Trophoblast cell (in vitro differentiated cells and primary cell): ENCODE measurements around the gene MYLK3.
"Not testable (repeated sequence)": the region's sequence is repeated elsewhere in the genome, so short reads cannot be mapped to it uniquely, and the experiment has no call there.

Experiments used
- DNase-seq, 2 donors: peaks; one replicate each; pipeline ENCODE4 v3.0.0-alpha.2; 2016
- H2AFZ ChIP-seq: 2 replicates; pipeline ENCODE4 v1.6.1; 2013; ENCODE audit warnings: low read length, moderate library complexity, mild to moderate bottlenecking; ENCODE audit not compliant: insufficient read depth, poor library complexity
- H2AK5ac ChIP-seq: 2 replicates; pipeline ENCODE4 v1.6.1; 2013; ENCODE audit warnings: mild to moderate bottlenecking, low read length
- H2BK120ac ChIP-seq: 2 replicates; pipeline ENCODE4 v1.6.1; 2013; ENCODE audit warnings: low read length, mild to moderate bottlenecking, moderate library complexity; ENCODE audit not compliant: insufficient read depth, poor library complexity
- H2BK12ac ChIP-seq: 2 replicates; pipeline ENCODE4 v1.6.1; 2013; ENCODE audit warnings: mild to moderate bottlenecking, low read length, moderate library complexity
- H2BK5ac ChIP-seq: 2 replicates; pipeline ENCODE4 v1.6.1; 2013; ENCODE audit warnings: low read length, low read depth, moderate library complexity, mild to moderate bottlenecking; ENCODE audit not compliant: poor library complexity
- H3K14ac ChIP-seq: 2 replicates; pipeline ENCODE4 v1.6.1; 2013; ENCODE audit warnings: mild to moderate bottlenecking, low read length
- H3K18ac ChIP-seq: 2 replicates; pipeline ENCODE4 v1.6.1; 2013; ENCODE audit warnings: mild to moderate bottlenecking, low read length
- H3K23ac ChIP-seq: 2 replicates; pipeline ENCODE4 v1.6.1; 2013; ENCODE audit warnings: low read length
- H3K27ac ChIP-seq: 2 replicates; pipeline ENCODE4 v1.5.1; 2013; ENCODE audit warnings: low read depth, mild to moderate bottlenecking, inconsistent platforms, low read length, moderate library complexity
- H3K27me3 ChIP-seq: 2 replicates; pipeline ENCODE4 v1.6.1; 2013; ENCODE audit warnings: inconsistent platforms, mild to moderate bottlenecking, low read length, moderate library complexity; ENCODE audit not compliant: insufficient read depth
- H3K36me3 ChIP-seq, 2 experiments: 1 replicate in 1 of 2; 2 replicates in 1 of 2; pipeline ENCODE4 v1.6.1; 2013; ENCODE audit warnings: low read length in 2 of 2, mild to moderate bottlenecking in 2 of 2, moderate library complexity in 1 of 2; ENCODE audit not compliant: insufficient read depth in 2 of 2, control insufficient read depth in 1 of 2
- H3K4ac ChIP-seq: 2 replicates; pipeline ENCODE4 v1.6.1; 2013; ENCODE audit warnings: low read depth, mild to moderate bottlenecking, low read length, moderate library complexity
- H3K4me1 ChIP-seq, 2 experiments: 1 replicate in 1 of 2; 2 replicates in 1 of 2; pipeline ENCODE4 v1.6.1; 2013; ENCODE audit warnings: low read length in 2 of 2, mild to moderate bottlenecking in 2 of 2, moderate library complexity in 1 of 2; ENCODE audit not compliant: insufficient read depth in 2 of 2, control insufficient read depth in 1 of 2
- H3K4me2 ChIP-seq: 2 replicates; pipeline ENCODE4 v1.6.1; 2013; ENCODE audit warnings: inconsistent platforms, mild to moderate bottlenecking, low read length, moderate library complexity
- H3K4me3 ChIP-seq: 2 replicates; pipeline ENCODE4 v1.5.1; 2013; ENCODE audit warnings: mild to moderate bottlenecking, low read depth, low read length, inconsistent platforms
- H3K79me1 ChIP-seq: one replicate; pipeline ENCODE4 v1.6.1; 2013; ENCODE audit warnings: low read length
- H3K79me2 ChIP-seq: 2 replicates; pipeline ENCODE4 v1.6.1; 2013; ENCODE audit warnings: low read length, mild to moderate bottlenecking; ENCODE audit not compliant: control insufficient read depth, insufficient read depth, poor library complexity
- H3K9ac ChIP-seq: 2 replicates; pipeline ENCODE4 v1.6.1; 2013; ENCODE audit warnings: mild to moderate bottlenecking, low read length
- H3K9me3 ChIP-seq: 2 replicates; pipeline ENCODE4 v1.6.1; 2013; ENCODE audit warnings: low read depth, mild to moderate bottlenecking, control low read depth, inconsistent platforms, low read length; ENCODE audit not compliant: insufficient read depth
- H4K12ac ChIP-seq: 2 replicates; pipeline ENCODE4 v1.6.1; 2013; ENCODE audit warnings: low read depth, mild to moderate bottlenecking, low read length, moderate library complexity
- H4K8ac ChIP-seq: 2 replicates; pipeline ENCODE4 v1.6.1; 2013; ENCODE audit warnings: low read depth, mild to moderate bottlenecking, low read length, moderate library complexity
- H4K91ac ChIP-seq: one replicate; pipeline ENCODE4 v1.6.1; 2013; ENCODE audit warnings: low read depth, mild to moderate bottlenecking, low read length, moderate library complexity
- WGBS: extraction: QIAGEN DNeasy Blood & Tissue Kit; methylation state at CpG from one replicate; pipeline ENCODE4 v1.1.7; 2013; ENCODE audit warnings: missing lambda C conversion rate; ENCODE audit not compliant: insufficient read length, insufficient coverage; ENCODE audit errors: extremely low coverage; 5-methylcytosine and 5-hydroxymethylcytosine counted together

The MYLK3 gene

DNA sequence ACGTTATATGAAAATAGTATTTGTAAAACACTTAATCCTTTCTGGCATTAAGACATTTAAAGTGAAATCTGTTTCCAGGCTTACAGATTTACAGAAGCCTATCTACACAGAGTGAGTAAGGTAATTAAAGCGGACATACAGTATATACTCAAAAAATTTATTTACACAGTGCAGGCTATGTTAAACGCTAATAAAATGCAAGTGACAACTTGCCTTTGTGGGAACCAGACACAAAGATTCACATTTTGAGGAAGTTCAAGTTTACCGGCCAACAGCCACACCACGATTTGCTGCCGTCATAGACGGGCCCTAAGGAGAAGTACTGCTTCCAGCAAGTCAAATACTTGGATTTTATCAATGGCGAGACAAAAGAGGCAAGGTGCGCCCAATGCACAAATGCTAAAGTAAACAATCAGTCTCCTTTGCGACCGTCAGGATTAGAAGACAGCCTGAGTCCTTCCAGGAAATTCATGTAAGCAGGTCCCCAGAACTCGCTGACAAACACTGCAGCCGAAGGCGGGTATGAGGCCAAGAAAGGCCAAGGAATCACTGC lies 60.0 kb downstream of the MYLK3 start:
- no peak for DNase-seq
- no peak overlapping the region for H4K91ac ChIP-seq
- peak overlapping the region; percentile 16 for H3K18ac ChIP-seq
- H3K79me1 ChIP-seq: peaks cover 14% of the 10 kb centered on the region
- H3K4ac ChIP-seq: peak overlapping the region; percentile 84
- no peak overlapping the region for H2BK120ac ChIP-seq
- no CpG with 5 or more reads among the region's 14 CpGs for WGBS
- H3K36me3 ChIP-seq: peaks cover 2 to 4% of the 10 kb centered on the region in 2 experiments
- no peak overlapping the region for H4K12ac ChIP-seq
- H3K4me2 ChIP-seq: peak overlapping the region; percentile 76
- H3K4me1 ChIP-seq: peaks cover 4 to 13% of the 10 kb centered on the region in 2 experiments
- H4K8ac ChIP-seq: peak overlapping the region; percentile 18
- H2AFZ ChIP-seq: no peak overlapping the region
- peaks cover 19% of the 10 kb centered on the region for H3K79me2 ChIP-seq
- no peaks in the 10 kb centered on the region for H3K9me3 ChIP-seq
- peak overlapping the region; percentile 83 for H3K27ac ChIP-seq
- H3K4me3 ChIP-seq: peak overlapping the region; percentile 92
- no peak overlapping the region for H2AK5ac ChIP-seq
- H3K27me3 ChIP-seq: no peaks in the 10 kb centered on the region
- no peak overlapping the region for H3K23ac ChIP-seq
- H2BK5ac ChIP-seq: no peak overlapping the region
- no peak overlapping the region for H2BK12ac ChIP-seq
- peak overlapping the region; percentile 53 for H3K14ac ChIP-seq
- H3K9ac ChIP-seq: peak overlapping the region; percentile 75

DNA sequence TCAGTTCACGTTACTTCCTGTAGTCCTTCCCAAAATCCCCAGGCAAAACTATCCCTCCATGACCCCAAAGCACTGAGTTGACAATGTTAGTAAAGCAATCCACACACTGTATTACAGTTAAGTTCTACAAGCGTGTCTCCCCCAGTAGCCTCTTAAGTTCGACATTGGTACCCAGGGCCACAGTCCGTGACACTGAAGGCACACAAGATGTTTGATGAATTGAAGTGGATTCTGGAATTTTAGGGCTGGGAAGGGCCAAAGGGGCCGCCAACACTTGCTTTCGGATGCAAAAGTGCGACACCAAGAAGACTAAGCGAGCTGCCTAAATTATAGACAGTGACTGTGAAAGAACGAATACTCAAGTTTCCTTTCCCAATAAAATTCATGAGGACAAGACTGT lies 60.7 kb downstream of the MYLK3 start:
- H3K4me2 ChIP-seq: peak overlapping the region; percentile 76
- H3K4ac ChIP-seq: peak overlapping the region; percentile 25
- no peak for DNase-seq
- no peak overlapping the region for H3K18ac ChIP-seq
- H2BK5ac ChIP-seq: no peak overlapping the region
- no peak overlapping the region for H2BK120ac ChIP-seq
- WGBS: no CpG with 5 or more reads among the region's 9 CpGs
- peak overlapping the region; percentile 55 for H3K4me3 ChIP-seq
- H2BK12ac ChIP-seq: no peak overlapping the region
- no peak overlapping the region for H3K27ac ChIP-seq
- no peak overlapping the region for H4K8ac ChIP-seq
- H3K4me1 ChIP-seq: peaks cover 4 to 13% of the 10 kb centered on the region in 2 experiments
- H3K79me1 ChIP-seq: peaks cover 14% of the 10 kb centered on the region
- H3K14ac ChIP-seq: no peak overlapping the region
- H4K12ac ChIP-seq: no peak overlapping the region
- H4K91ac ChIP-seq: no peak overlapping the region
- H3K36me3 ChIP-seq: peaks cover 2% of the 10 kb centered on the region in 2 experiments
- H3K23ac ChIP-seq: peak overlapping the region; percentile 17
- H2AFZ ChIP-seq: no peak overlapping the region
- H3K79me2 ChIP-seq: peaks cover 19% of the 10 kb centered on the region
- H2AK5ac ChIP-seq: no peak overlapping the region
- H3K27me3 ChIP-seq: no peaks in the 10 kb centered on the region
- H3K9ac ChIP-seq: peak overlapping the region; percentile 67
- H3K9me3 ChIP-seq: no peaks in the 10 kb centered on the region

DNA sequence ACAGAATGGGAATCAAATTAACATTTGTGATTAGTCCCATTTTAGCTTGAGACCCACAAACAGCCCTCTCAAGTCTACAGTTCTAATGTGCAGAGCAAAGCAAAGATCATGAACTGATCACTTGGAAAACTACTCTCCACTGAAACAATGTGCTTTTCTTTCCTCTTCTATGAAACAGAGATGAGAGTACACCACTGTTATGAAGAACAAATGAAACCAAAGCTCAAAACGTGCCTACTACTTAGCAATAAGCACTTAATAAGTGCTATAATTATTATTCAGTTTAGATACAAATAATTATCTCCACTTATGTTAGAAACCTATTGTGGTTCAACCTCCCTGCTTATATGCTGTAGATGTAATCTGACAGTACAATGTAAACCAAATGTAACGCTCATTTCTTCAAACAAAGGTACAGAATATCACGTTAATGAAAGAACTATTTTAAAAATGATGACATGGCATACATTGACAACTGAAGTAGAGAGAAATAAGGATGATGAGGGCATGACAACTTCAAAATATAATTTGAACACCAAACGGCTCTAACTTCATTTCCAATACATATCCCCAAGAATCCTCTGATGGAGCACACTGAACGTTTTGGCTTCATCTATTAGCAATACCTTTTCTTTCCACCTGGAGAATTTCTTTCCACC lies 61.2 kb downstream of the MYLK3 start:
- no peak for DNase-seq
- no peak overlapping the region for H3K14ac ChIP-seq
- no peak overlapping the region for H2BK5ac ChIP-seq
- H4K8ac ChIP-seq: no peak overlapping the region
- H3K4me2 ChIP-seq: peak overlapping the region; percentile 76
- H3K4me3 ChIP-seq: no peak overlapping the region
- H3K79me2 ChIP-seq: peaks cover 19% of the 10 kb centered on the region
- no peak overlapping the region for H2AK5ac ChIP-seq
- H3K9ac ChIP-seq: no peak overlapping the region
- no peak overlapping the region for H3K27ac ChIP-seq
- no peak overlapping the region for H2BK12ac ChIP-seq
- no peak overlapping the region for H3K18ac ChIP-seq
- no peaks in the 10 kb centered on the region for H3K36me3 ChIP-seq
- peaks cover 4 to 13% of the 10 kb centered on the region in 2 experiments for H3K4me1 ChIP-seq
- no peak overlapping the region for H2AFZ ChIP-seq
- WGBS: no CpG with 5 or more reads among the region's 5 CpGs
- H3K23ac ChIP-seq: no peak overlapping the region
- H3K27me3 ChIP-seq: no peaks in the 10 kb centered on the region
- peaks cover 14% of the 10 kb centered on the region for H3K79me1 ChIP-seq
- H4K91ac ChIP-seq: no peak overlapping the region
- H4K12ac ChIP-seq: no peak overlapping the region
- H2BK120ac ChIP-seq: no peak overlapping the region
- no peaks in the 10 kb centered on the region for H3K9me3 ChIP-seq
- H3K4ac ChIP-seq: peak overlapping the region; percentile 78

DNA sequence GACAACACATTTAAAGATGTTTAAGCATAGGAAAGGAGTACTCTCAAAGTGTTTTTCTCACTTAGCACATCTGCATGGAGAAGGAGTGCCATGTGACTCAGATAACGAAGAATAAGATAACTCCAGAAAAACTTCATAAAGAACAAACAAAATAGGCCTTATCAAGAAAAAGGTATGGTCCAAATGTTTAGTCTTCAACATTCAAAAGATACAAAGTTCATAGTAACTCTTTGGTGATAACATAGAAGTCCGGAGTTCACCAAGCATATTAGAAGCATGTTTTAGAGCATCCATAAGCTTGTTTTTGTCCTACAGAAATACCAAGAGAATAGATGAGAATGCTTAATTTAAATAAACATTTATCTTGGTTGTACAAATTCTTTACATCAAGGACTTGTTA lies 66.3 kb downstream of the MYLK3 start:
- H2BK120ac ChIP-seq, H3K27ac ChIP-seq, H3K23ac ChIP-seq, H3K79me2 ChIP-seq, H3K4me1 ChIP-seq, H2AK5ac ChIP-seq, H3K27me3 ChIP-seq, H3K79me1 ChIP-seq, H4K12ac ChIP-seq, DNase-seq, H2AFZ ChIP-seq, H2BK12ac ChIP-seq, H3K14ac ChIP-seq, H3K9ac ChIP-seq, H4K8ac ChIP-seq, H3K4ac ChIP-seq, H3K18ac ChIP-seq, H3K4me3 ChIP-seq, H3K4me2 ChIP-seq, H3K9me3 ChIP-seq, H2BK5ac ChIP-seq, H4K91ac ChIP-seq: not testable (repeated sequence)
- no CpG with 5 or more reads among the region's 2 CpGs for WGBS
- peaks cover 4 to 12% of the 10 kb centered on the region in 2 experiments for H3K36me3 ChIP-seq
